ENCODE measurements around the gene CSRP1. TPM values are rescaled to one million over a fixed set of nuclear protein-coding genes. Genes with fewer than 3 reads are reported as not detected.
A peak's percentile ranks its signal among the peaks of the same experiment; 100 is the strongest.

Gene CSRP1
- total RNA-seq, 1 donor from 2014 or later = 317 TPM

GRCh38 chr1:201476670-201477344, 30.1 kb downstream of the CSRP1 start:
- H3K9me3 Mint-ChIP-seq (ENCODE audit: unreplicated experiment) = no peaks in the 10 kb centered on the region
- no peak for TF ChIP-seq EZH2 (IDR thresholded peaks at IDR 0.05; ENCODE audit: insufficient read depth, low read length)
- TF ChIP-seq, protein P1, sequence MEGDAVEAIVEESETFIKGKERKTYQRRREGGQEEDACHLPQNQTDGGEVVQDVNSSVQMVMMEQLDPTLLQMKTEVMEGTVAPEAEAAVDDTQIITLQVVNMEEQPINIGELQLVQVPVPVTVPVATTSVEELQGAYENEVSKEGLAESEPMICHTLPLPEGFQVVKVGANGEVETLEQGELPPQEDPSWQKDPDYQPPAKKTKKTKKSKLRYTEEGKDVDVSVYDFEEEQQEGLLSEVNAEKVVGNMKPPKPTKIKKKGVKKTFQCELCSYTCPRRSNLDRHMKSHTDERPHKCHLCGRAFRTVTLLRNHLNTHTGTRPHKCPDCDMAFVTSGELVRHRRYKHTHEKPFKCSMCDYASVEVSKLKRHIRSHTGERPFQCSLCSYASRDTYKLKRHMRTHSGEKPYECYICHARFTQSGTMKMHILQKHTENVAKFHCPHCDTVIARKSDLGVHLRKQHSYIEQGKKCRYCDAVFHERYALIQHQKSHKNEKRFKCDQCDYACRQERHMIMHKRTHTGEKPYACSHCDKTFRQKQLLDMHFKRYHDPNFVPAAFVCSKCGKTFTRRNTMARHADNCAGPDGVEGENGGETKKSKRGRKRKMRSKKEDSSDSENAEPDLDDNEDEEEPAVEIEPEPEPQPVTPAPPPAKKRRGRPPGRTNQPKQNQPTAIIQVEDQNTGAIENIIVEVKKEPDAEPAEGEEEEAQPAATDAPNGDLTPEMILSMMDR (IDR thresholded peaks at IDR 0.05; ENCODE audit: insufficient read depth, low read depth, low read length) = no peak
- no peak overlapping the region for H2AFZ ChIP-seq (ENCODE audit: low read depth, low read length)
- peaks cover 20% of the 10 kb centered on the region for H3K4me1 Mint-ChIP-seq (ENCODE audit: low read depth, unreplicated experiment)
- no peaks in the 10 kb centered on the region for H3K79me2 ChIP-seq (ENCODE audit: insufficient read depth, low read length)
- peak overlapping the region; percentile 38 for H3K27ac Mint-ChIP-seq (ENCODE audit: unreplicated experiment)
- peaks cover 6% of the 10 kb centered on the region for H3K27me3 Mint-ChIP-seq (ENCODE audit: low read depth, unreplicated experiment)
- H3K4me3 Mint-ChIP-seq (ENCODE audit: unreplicated experiment) = no peak overlapping the region
- no peaks in the 10 kb centered on the region for H4K20me1 ChIP-seq (ENCODE audit: insufficient read depth, low read length)
- no peak overlapping the region for H3K9ac ChIP-seq (ENCODE audit: low read length)
- no peaks in the 10 kb centered on the region for H3K9me3 ChIP-seq (ENCODE audit: insufficient read depth, low read depth, low read length)
- no peak overlapping the region for H3K4me3 ChIP-seq (ENCODE audit: insufficient read depth, low read depth, low read length)
- DNase-seq (ENCODE audit: low read depth) (no peak), FAIRE-seq (no peak)
- no peak overlapping the region for H3K27ac ChIP-seq (ENCODE audit: low read depth, low read length)
- H3K4me2 ChIP-seq (ENCODE audit: low read length) = no peak overlapping the region
- no peaks in the 10 kb centered on the region for H3K27me3 ChIP-seq (ENCODE audit: insufficient read depth, low read length)
- no peaks in the 10 kb centered on the region for H3K36me3 ChIP-seq (ENCODE audit: insufficient read depth, low read length)
- H3K36me3 Mint-ChIP-seq (ENCODE audit: low read depth, unreplicated experiment) = no peaks in the 10 kb centered on the region
- peaks cover 14% of the 10 kb centered on the region for H3K4me1 ChIP-seq (ENCODE audit: insufficient read depth, low read length)

DNA sequence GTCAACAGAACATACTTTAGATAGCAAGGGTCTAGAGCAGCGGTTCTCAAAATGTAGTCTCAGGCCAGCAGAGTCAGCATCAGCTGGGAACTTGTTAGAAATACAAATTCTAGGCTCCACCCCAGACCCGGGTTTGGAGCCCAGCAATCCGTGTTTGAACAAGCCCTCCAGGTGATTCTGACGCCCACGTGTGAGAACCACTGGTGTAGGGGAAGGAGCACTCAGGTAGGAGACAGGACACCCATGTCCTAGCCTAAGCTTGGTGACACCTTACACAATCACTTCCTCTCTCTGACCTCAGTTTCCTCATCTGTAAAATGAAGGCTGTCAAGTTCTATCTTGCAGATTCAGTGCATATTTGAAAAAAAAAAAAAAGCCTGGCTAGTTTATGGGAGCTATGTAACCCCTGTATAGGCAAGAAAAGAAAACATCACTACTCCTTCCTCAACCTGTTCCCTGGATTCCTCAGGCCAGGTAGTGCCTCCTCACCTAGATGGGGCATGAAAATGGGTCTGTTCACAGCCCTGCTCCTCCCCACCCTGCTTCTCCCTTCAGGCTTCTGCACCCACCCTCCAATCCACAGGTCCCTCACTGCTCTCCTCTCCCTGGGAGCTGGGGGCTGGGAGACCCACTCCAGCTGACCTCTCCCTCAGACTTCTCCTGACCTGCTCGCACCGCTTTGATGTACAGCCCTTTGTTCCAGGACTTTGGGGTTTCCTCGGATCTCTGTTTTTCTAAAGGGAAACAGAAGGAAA, 30.8 kb downstream of the CSRP1 start:
- H3K4me2 ChIP-seq (ENCODE audit: low read length) = no peak overlapping the region
- no peaks in the 10 kb centered on the region for H3K36me3 ChIP-seq (ENCODE audit: insufficient read depth, low read length)
- TF ChIP-seq, protein P1 (IDR thresholded peaks at IDR 0.05; ENCODE audit: insufficient read depth, low read depth, low read length) = no peak
- TF ChIP-seq EZH2 (IDR thresholded peaks at IDR 0.05; ENCODE audit: insufficient read depth, low read length) = no peak
- no peaks in the 10 kb centered on the region for H3K79me2 ChIP-seq (ENCODE audit: insufficient read depth, low read length)
- no peak overlapping the region for H2AFZ ChIP-seq (ENCODE audit: low read depth, low read length)
- H4K20me1 ChIP-seq (ENCODE audit: insufficient read depth, low read length) = no peaks in the 10 kb centered on the region
- H3K4me1 ChIP-seq (ENCODE audit: insufficient read depth, low read length) = peaks cover 7% of the 10 kb centered on the region
- Mint-ChIP-seq H3K4me3 (ENCODE audit: unreplicated experiment) (no peak overlapping the region), H3K36me3 (ENCODE audit: low read depth, unreplicated experiment) (no peaks in the 10 kb centered on the region), H3K9me3 (ENCODE audit: unreplicated experiment) (no peaks in the 10 kb centered on the region), H3K27me3 (ENCODE audit: low read depth, unreplicated experiment) (peaks cover 6% of the 10 kb centered on the region), H3K27ac (ENCODE audit: unreplicated experiment) (peak overlapping the region; percentile 38), H3K4me1 (ENCODE audit: low read depth, unreplicated experiment) (peaks cover 17% of the 10 kb centered on the region)
- FAIRE-seq (no peak), DNase-seq (ENCODE audit: low read depth) (no peak)
- no peak overlapping the region for H3K9ac ChIP-seq (ENCODE audit: low read length)
- no peak overlapping the region for H3K4me3 ChIP-seq (ENCODE audit: insufficient read depth, low read depth, low read length)
- H3K27me3 ChIP-seq (ENCODE audit: insufficient read depth, low read length) = no peaks in the 10 kb centered on the region
- H3K9me3 ChIP-seq (ENCODE audit: insufficient read depth, low read depth, low read length) = no peaks in the 10 kb centered on the region
- no peak overlapping the region for H3K27ac ChIP-seq (ENCODE audit: low read depth, low read length)

- Histone ChIP-seq H2AFZ (ENCODE audit: low read depth, low read length) (no peak overlapping the region), H3K27me3 (ENCODE audit: insufficient read depth, low read length) (no peaks in the 10 kb centered on the region), H3K4me1 (ENCODE audit: insufficient read depth, low read length) (no peaks in the 10 kb centered on the region), H3K27ac (ENCODE audit: low read depth, low read length) (no peak overlapping the region), H3K4me3 (ENCODE audit: insufficient read depth, low read depth, low read length) (no peak overlapping the region), H4K20me1 (ENCODE audit: insufficient read depth, low read length) (no peaks in the 10 kb centered on the region), H3K4me2 (ENCODE audit: low read length) (no peak overlapping the region), H3K9me3 (ENCODE audit: insufficient read depth, low read depth, low read length) (no peaks in the 10 kb centered on the region), H3K9ac (ENCODE audit: low read length) (no peak overlapping the region), H3K79me2 (ENCODE audit: insufficient read depth, low read length) (no peaks in the 10 kb centered on the region), H3K36me3 (ENCODE audit: insufficient read depth, low read length) (no peaks in the 10 kb centered on the region)
- Mint-ChIP-seq H3K9me3 (ENCODE audit: unreplicated experiment) (no peaks in the 10 kb centered on the region), H3K4me1 (ENCODE audit: low read depth, unreplicated experiment) (peaks cover 14% of the 10 kb centered on the region), H3K27me3 (ENCODE audit: low read depth, unreplicated experiment) (peaks cover 6% of the 10 kb centered on the region), H3K27ac (ENCODE audit: unreplicated experiment) (peak overlapping the region; percentile 17), H3K36me3 (ENCODE audit: low read depth, unreplicated experiment) (no peaks in the 10 kb centered on the region), H3K4me3 (ENCODE audit: unreplicated experiment) (no peak overlapping the region)
- DNase-seq (ENCODE audit: low read depth) = no peak
- FAIRE-seq = no peak
- no peak for TF ChIP-seq EZH2 (IDR thresholded peaks at IDR 0.05; ENCODE audit: insufficient read depth, low read length)
- TF ChIP-seq, protein P1 (IDR thresholded peaks at IDR 0.05; ENCODE audit: insufficient read depth, low read depth, low read length) = no peak
Measured at GRCh38 chr1:201475130-201475529, 31.8 kb downstream of the CSRP1 start.

All from astrocyte (in vitro differentiated cells and primary cell).